Uterus (tissue), 2 donors: ENCODE measurements around the gene ELAVL3.
"Not testable (repeated sequence)": the region's sequence is repeated elsewhere in the genome, so short reads cannot be mapped to it uniquely, and the experiment has no call there.

ENCODE experiments used
- CTCF ChIP-seq, 4 experiments: fragments of 200-600 bp in 2 of 4; fragments of 450-650 bp in 2 of 4; sonication (generic) in 2 of 4; IDR thresholded peaks; one replicate each; pipeline ENCODE4 v1.5.1; 2016 to 2019; ENCODE audit warnings: antibody characterized with exemption in 4 of 4, mild to moderate bottlenecking in 2 of 4, moderate library complexity in 1 of 4
- POLR2A ChIP-seq, 2 donors: fragments of 450-650 bp; IDR thresholded peaks; one replicate each; pipeline ENCODE4 v1.6.1; 2016; ENCODE audit warnings: antibody characterized with exemption in 2 of 2, mild to moderate bottlenecking in 1 of 2, moderate library complexity in 1 of 2

- not testable (repeated sequence) for TF ChIP-seq CTCF, POLR2A (IDR thresholded peaks at IDR 0.05)
These were observed 12.5 kb downstream of the ELAVL3 start for GRCh38 chr19:11468266-11468845.
